ES-I3 (cell line): Measurements from ENCODE around the gene CNOT4.
"Not testable (repeated sequence)": the region's sequence is repeated elsewhere in the genome, so short reads cannot be mapped to it uniquely, and the experiment has no call there.

Experiments
- H3K36me3 ChIP-seq: 2 replicates; pipeline ENCODE4 v1.6.1; 2013; ENCODE audit warnings: mild to moderate bottlenecking, low read length, control low read depth, moderate library complexity; ENCODE audit not compliant: insufficient read depth
- H3K4me1 ChIP-seq: 2 replicates; pipeline ENCODE4 v1.6.1; 2013; ENCODE audit warnings: mild to moderate bottlenecking, control low read depth, low read length; ENCODE audit not compliant: insufficient read depth
- H3K9ac ChIP-seq: 2 replicates; pipeline ENCODE4 v1.6.1; 2013; ENCODE audit warnings: low read depth, mild to moderate bottlenecking, low read length, moderate library complexity
- H3K9me3 ChIP-seq: 2 replicates; pipeline ENCODE4 v1.6.1; 2013; ENCODE audit warnings: mild to moderate bottlenecking, low read length, moderate library complexity; ENCODE audit not compliant: control insufficient read depth, insufficient read depth

CNOT4 gene

DNA sequence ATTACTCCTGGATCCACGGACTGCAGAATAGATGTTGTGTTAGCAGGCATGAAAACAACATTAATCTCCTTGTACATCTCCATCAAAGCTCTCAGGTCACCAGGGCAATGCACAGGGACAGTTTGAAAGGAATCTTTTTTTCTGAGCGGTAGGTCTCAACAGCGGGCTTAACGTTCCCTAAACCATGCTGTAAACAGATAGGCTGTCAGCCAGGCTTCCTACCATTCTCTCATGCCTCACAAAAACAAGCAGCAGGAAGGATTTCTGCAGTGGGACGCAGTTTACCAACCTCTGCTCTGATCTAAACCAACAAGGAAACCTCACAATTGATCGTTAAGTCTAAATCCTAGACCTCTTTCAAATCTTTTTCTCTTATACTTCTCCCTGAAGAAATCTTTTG, 50.8 kb downstream of the CNOT4 start:
- H3K4me1 ChIP-seq, result peaks cover 3% of the 10 kb centered on the region; the same call in 1 of the 2 replicates
- no peaks in the 10 kb centered on the region for H3K9me3 ChIP-seq
- no peaks in the 10 kb centered on the region for H3K36me3 ChIP-seq
- H3K9ac ChIP-seq, result no peak overlapping the region

DNA sequence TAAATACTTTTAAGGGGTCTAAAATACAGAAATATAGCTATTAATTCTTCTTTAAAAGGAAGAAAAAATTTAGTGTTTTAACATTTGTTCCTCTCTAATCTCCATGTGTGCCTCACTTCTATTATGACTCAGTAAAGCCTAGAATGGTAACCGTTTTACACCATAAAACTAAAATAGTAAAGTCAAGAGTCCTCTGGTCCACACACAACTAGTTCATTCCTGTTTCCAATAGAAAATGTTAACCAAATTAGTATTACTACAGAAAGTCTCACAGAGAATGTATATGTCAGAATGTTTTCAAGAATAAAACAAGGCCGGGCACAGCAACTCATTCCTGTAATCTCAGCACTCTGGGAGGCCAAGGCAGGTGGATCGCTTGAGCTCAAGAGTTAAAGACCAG, 55.8 kb downstream of the CNOT4 start:
- Histone ChIP-seq H3K9me3 (no peaks in the 10 kb centered on the region), H3K36me3 (no peaks in the 10 kb centered on the region), H3K9ac (no peak overlapping the region), H3K4me1 (peaks cover 3% of the 10 kb centered on the region; the same call in 1 of the 2 replicates)

DNA sequence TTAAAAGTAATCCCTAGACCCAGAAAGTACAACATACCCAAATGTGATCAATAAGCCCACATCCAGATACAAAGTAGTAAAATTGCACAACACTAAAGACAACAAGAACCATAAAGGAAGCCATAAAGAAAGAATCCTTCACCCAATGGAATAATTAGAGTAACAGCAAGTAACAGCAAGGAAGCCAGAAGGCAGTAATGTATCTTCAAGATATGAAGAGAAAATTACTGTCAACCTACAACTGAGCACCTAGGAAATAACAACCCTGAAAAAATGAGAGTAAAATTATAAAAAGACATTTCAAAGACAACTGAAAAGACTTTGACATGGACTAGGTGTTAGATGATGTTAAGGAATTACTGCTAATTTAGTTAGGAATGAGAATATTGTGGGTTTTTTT, 60.5 kb downstream of the CNOT4 start:
- H3K9me3 ChIP-seq, result no peaks in the 10 kb centered on the region
- no peaks in the 10 kb centered on the region for H3K36me3 ChIP-seq
- H3K4me1 ChIP-seq, result peaks cover 3% of the 10 kb centered on the region; the same call in 1 of the 2 replicates
- H3K9ac ChIP-seq, result no peak overlapping the region

GRCh38 chr7:135448753-135449152, 61.1 kb downstream of the CNOT4 start:
- Histone ChIP-seq H3K9me3 (no peaks in the 10 kb centered on the region), H3K4me1 (peaks cover 3% of the 10 kb centered on the region; the same call in 1 of the 2 replicates), H3K9ac (no peak overlapping the region), H3K36me3 (no peaks in the 10 kb centered on the region)

GRCh38 chr7:135447748-135448147, 62.2 kb downstream of the CNOT4 start:
- H3K9ac ChIP-seq, result no peak overlapping the region
- no peaks in the 10 kb centered on the region; the same call in 1 of the 2 replicates for H3K9me3 ChIP-seq
- no peaks in the 10 kb centered on the region for H3K36me3 ChIP-seq
- H3K4me1 ChIP-seq, result peaks cover 3% of the 10 kb centered on the region; the same call in 1 of the 2 replicates

- Histone ChIP-seq H3K9me3 (no peaks in the 10 kb centered on the region; the same call in 1 of the 2 replicates), H3K36me3 (no peaks in the 10 kb centered on the region), H3K9ac (no peak overlapping the region), H3K4me1 (peaks cover 3% of the 10 kb centered on the region; the same call in 1 of the 2 replicates)
These were observed 64.2 kb downstream of the CNOT4 start for GRCh38 chr7:135445690-135446089.

GRCh38 chr7:135445266-135445665, 64.6 kb downstream of the CNOT4 start:
- H3K9ac ChIP-seq, H3K4me1 ChIP-seq, H3K9me3 ChIP-seq, H3K36me3 ChIP-seq: not testable (repeated sequence)

DNA sequence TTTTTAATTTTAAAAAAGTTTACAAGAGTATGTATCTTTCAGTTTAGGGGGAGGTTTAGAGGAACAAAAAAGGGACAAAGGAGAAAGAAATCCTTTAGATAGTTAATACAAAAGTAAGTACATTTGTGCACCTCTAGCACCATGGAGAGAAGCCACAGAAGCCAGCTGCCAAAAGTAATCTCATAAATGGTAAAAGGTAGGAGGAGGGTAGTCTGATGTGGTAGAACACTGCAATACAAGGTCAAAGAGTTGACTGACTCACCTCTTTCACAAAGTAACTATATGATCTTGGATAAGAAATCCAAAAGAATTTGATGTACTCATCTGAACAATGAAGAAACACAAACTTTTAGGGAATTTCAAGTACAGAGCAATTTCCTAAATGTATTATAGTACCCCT, 68.1 kb downstream of the CNOT4 start:
- Histone ChIP-seq H3K9ac (no peak overlapping the region), H3K9me3 (no peaks in the 10 kb centered on the region; the same call in 1 of the 2 replicates), H3K36me3 (no peaks in the 10 kb centered on the region), H3K4me1 (no peaks in the 10 kb centered on the region)

- no peaks in the 10 kb centered on the region for H3K9me3 ChIP-seq
- no peak overlapping the region for H3K9ac ChIP-seq
- no peaks in the 10 kb centered on the region for H3K36me3 ChIP-seq
These were observed 75.9 kb downstream of the CNOT4 start for GRCh38 chr7:135434047-135434446.

GRCh38 chr7:135430626-135431025, 79.3 kb downstream of the CNOT4 start:
- Histone ChIP-seq H3K4me1 (peaks cover 7% of the 10 kb centered on the region), H3K9me3 (no peaks in the 10 kb centered on the region), H3K9ac (no peak overlapping the region), H3K36me3 (no peaks in the 10 kb centered on the region)

More at GRCh38 chr7:135434047-135434446, 75.9 kb downstream of the CNOT4 start:
- H3K4me1 ChIP-seq, result no peaks in the 10 kb centered on the region

GRCh38 chr7:135428879-135429278, 81.0 kb downstream of the CNOT4 start:
- Histone ChIP-seq H3K36me3 (no peaks in the 10 kb centered on the region), H3K9me3 (no peaks in the 10 kb centered on the region), H3K4me1 (peaks cover 7% of the 10 kb centered on the region), H3K9ac (no peak overlapping the region)

DNA sequence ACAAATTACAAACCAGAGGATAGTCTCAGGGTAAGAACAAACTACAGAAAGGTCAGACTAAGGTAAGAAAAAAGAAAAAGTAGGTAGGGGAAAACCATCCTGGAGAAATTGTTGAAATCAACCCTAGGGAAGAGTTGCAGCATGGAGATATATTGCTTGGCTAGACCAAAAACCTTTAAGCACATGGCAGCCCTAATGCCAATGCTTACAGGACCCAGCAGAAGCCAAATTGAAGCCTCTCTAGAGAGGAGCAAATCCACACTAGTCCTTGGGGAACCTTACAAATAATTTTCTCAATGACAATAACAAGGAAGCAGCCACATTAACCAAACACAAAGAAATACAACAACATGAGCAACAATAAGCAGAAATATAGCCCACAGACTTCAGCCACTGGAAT, 81.9 kb downstream of the CNOT4 start:
- no peaks in the 10 kb centered on the region for H3K36me3 ChIP-seq

DNA sequence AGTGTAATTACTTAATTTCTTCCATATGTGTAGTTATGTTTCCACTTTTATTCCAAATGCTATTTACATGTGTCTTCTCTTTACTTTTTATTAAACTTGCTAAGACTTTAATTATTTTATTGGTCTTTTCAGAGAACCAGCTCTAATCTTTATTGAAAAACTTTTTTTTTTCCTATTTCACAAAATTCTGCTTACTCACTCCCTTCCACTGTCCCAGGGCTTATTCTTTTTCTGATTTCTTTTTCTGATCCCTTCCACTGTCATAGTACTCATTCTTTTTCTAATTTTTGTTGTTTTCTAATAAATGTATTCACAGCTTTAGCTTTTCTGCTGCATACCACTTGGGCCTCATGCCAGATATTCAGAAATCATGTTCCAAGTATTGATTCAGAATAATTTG, 82.7 kb downstream of the CNOT4 start:
- H3K9me3 ChIP-seq, result no peaks in the 10 kb centered on the region
- H3K36me3 ChIP-seq, result no peaks in the 10 kb centered on the region
- H3K9ac ChIP-seq, result no peak overlapping the region
- peaks cover 7% of the 10 kb centered on the region for H3K4me1 ChIP-seq

More for the DNA sequence above, 81.9 kb downstream of the CNOT4 start:
- peaks cover 7% of the 10 kb centered on the region for H3K4me1 ChIP-seq
- no peak overlapping the region for H3K9ac ChIP-seq
- no peaks in the 10 kb centered on the region for H3K9me3 ChIP-seq

- no peaks in the 10 kb centered on the region for H3K36me3 ChIP-seq
- H3K4me1 ChIP-seq, result peaks cover 22% of the 10 kb centered on the region
- H3K9ac ChIP-seq, result no peak overlapping the region
- no peaks in the 10 kb centered on the region for H3K9me3 ChIP-seq
These were observed 84.9 kb downstream of the CNOT4 start for GRCh38 chr7:135425036-135425435.

DNA sequence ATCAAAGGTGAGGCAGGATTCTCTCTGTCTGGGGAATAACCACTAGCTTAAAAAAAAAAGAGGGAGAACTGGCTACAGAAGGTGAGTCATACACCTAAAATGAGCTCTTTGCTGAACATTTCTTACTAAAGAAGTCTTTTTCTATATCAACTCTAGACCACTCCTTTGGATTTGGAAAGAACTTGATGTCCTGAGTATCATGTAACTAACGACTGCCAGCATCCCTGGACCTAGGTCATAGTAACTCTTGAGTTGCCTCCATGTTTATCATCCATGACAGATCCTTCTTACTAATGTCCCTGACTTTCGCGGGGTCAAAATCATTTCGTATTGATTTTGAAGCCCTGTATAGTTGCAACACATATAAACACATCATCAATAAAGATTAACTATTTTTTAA, 89.1 kb downstream of the CNOT4 start:
- H3K9me3 ChIP-seq, result no peaks in the 10 kb centered on the region
- H3K9ac ChIP-seq, result no peak overlapping the region
- H3K4me1 ChIP-seq, result peaks cover 15% of the 10 kb centered on the region; the same call in 1 of the 2 replicates
- no peaks in the 10 kb centered on the region for H3K36me3 ChIP-seq

DNA sequence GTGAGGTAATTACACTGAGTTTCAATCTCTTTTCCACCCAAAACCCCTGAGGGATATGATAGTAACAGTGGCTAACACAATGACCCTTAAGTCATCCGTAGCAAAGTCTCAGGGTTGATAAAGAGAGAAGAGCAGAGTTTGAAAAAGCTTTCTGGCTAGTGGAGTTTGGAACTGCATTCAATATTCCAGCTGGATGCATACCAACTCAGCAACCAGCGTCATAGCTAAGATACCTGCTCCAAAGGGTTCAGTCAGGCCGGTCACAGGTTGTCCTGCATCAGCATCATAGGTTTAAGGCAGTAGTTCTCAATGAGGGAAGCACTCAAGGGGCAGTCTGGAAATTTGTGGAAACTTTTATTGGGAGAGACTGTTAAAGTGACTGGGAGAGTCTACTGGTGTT, 93.5 kb downstream of the CNOT4 start:
- Histone ChIP-seq H3K4me1 (peaks cover 8% of the 10 kb centered on the region; the same call in 1 of the 2 replicates), H3K36me3 (no peaks in the 10 kb centered on the region), H3K9ac (no peak overlapping the region), H3K9me3 (no peaks in the 10 kb centered on the region)
